Stimulated activated CD8-positive, alpha-beta memory T cell treated with anti-CD3 and anti-CD28 coated beads, Interleukin-7, amount 100 ng/mL, for 1 hour (primary cell): ENCODE results near the gene EPHB3.
"Not testable (repeated sequence)": the region's sequence is repeated elsewhere in the genome, so short reads cannot be mapped to it uniquely, and the experiment has no call there.

ENCODE experiments used
- DNase-seq, 2 donors: peaks; one replicate each; pipeline ENCODE4 v3.0.0-alpha.2; 2020; ENCODE audit warnings: low read depth in 2 of 2

Gene EPHB3

GRCh38 chr3:184600685-184601377 lies 39.2 kb downstream of the EPHB3 start:
- no peak for DNase-seq

GRCh38 chr3:184601576-184602371 lies 40.2 kb downstream of the EPHB3 start:
- no peak for DNase-seq

DNA sequence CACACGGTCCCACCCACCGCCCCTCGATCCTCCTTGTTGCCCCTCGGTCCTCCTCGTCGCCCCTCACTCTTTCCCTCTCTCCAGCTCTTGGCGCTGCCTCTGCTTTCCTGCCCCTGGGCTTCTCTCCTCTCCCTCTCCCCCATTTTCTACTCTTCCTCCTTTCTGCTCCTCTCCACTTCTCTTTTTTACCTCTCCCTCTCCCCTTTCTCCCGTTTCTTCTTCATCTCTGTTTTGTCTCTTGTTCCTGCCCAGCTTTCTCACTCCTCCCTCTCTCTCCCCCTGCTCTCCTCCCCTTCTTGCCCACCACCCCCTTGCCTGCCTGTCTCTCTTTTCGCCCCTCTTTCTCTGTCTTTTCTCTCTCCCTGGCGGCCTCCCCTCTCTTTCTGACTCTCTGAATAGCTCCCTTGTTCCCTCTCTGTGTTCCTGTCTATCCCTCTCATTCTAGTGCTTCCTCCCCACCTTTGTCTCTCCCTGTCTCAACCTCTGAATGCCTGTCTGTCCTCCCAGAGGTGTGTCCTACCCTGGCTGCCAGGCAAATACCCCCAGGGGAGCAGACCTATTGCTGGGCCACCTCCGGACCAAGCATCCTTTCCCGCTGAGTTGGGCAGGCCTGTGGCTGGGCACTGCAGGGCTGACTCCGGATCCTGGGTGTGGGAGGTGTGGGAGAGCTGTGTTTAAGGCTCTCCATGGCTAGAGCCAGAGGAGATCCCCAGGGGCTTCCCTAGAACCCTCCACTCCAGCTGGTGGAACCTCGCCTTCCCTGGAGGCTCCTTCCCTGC lies 41.0 kb downstream of the EPHB3 start:
- DNase-seq: no peak

DNA sequence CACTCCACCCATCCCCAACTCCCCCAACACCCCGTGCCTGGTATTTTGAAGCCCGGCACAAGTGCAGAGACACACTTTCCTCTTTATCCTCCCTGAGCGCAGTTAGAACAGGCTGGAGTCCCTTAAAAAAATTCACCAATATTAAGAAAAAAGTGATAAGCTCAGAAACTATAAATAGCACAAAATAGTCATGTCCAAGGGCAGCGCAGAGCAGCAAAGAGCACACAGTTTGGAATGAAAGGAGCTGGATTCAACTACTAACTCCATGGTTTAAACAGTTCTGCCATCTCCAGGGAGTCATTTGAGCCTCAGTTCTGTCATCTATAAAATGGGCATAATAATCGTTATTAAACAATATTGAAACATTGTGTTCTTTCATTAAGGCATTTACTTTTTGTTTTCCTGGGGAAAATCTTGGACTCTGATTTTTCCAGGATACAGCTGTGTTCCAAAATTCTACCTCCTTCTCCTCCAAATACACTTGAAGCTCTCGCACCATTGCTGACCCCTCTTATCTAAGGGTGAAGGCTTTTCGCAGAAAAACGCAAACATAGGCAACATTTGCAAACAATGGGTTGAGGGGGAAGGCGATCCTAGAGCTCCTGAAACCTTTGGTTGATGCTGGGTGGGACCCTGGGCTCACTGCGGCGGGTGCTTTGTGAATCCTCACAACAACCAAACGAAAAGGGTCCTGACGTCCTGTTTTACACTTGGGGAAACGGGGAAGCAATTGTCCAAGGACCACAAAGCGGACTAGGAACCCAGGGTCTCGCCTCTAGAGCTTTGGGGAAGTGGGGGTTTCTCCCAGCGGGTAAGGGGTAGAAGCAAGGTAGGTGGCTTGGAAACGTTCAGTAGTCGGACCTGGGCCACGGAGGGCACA lies 41.8 kb downstream of the EPHB3 start:
- no peak for DNase-seq

- DNase-seq: no peak
These were observed 42.5 kb downstream of the EPHB3 start for GRCh38 chr3:184604039-184604601.

DNA sequence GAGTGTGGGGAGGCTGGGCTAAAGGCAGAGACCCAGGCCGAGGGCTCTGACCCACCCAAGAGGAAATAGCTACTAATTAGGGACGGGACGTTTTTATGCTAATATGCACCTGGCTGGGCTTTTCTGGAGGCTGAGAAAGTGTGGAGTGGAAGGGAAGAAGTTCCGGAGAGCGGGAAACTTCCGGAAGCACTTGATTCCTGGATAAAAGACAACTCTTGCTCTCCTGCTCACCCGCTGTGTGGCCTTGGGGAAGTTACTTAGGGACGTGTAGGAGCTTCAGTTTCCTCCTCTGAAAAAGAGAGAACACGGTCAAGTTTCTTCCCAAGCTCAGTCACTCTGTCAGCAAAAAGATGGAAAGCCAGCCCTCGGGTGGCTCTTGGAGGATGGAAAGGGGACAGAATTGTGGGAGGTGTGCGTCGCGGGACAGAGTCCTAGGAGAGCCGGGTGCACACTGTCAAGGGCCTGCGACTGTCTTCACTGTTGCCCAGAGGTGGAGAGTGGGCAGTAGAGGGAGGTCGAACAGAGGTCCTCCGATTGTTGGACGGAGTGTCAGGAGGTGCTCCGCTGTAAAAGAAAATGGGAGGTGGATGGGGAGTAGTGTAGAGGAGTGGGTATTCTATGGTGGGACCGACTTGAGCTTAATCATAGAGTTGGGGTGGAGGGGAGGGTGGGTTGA lies 43.2 kb downstream of the EPHB3 start:
- DNase-seq: no peak

GRCh38 chr3:184608209-184608608 lies 46.6 kb downstream of the EPHB3 start:
- no peak for DNase-seq

GRCh38 chr3:184609476-184610244 lies 48.1 kb downstream of the EPHB3 start:
- no peak for DNase-seq

DNA sequence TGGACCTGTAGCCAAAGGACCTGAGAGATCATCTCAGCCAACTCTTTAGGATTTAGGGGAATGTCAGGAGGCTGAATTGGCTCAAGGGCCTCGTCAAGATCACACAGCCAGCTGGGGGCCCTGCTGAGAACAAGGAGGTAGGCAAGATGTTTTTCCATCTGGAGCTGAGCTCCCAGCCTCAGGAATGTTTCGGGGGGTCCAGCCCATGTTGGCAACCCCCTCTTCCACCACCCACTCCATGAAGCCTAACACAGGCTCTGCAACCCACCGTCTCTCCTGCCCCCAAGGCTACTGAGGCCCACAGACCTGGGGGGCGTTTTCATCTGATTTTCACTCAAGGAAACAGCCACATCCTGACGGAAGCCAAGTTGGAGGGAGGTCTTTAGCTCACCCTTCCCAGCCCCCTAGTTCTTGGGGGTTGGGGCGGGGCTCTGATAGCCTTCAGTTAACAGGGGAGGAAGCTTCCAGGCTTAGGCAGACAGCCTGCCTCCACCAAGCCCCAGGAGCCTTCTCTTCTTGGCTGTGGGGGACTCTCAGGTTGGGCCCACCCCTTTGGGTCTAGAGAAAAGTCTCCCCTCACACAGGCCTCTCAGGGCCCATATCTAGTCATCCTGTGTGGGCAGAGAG lies 48.8 kb downstream of the EPHB3 start:
- no peak for DNase-seq

- no peak for DNase-seq
These were observed 50.2 kb downstream of the EPHB3 start for GRCh38 chr3:184611607-184612281.

GRCh38 chr3:184615396-184615795 lies 53.8 kb downstream of the EPHB3 start:
- DNase-seq: no peak

DNA sequence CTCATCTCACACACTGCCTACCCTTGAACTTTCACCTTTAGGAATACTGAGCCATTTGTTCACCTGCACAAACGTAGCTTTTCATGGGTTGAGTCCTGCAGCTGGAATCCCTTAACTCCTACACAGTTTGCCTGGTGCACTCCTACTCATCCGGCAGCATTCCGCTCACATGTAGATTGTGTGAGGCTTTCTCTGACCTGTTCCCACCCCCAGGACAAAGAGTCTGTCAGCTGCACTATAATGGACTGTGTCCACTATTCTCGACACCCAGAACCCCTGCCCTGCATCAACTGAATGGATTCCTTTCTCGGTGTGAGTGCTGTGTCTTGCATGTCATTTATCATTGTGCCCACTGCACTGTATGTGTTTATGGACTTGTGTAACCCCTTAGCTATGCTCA lies 54.9 kb downstream of the EPHB3 start:
- no peak for DNase-seq

- DNase-seq: not testable (repeated sequence)
These were observed 55.7 kb downstream of the EPHB3 start for GRCh38 chr3:184617306-184617705.

DNA sequence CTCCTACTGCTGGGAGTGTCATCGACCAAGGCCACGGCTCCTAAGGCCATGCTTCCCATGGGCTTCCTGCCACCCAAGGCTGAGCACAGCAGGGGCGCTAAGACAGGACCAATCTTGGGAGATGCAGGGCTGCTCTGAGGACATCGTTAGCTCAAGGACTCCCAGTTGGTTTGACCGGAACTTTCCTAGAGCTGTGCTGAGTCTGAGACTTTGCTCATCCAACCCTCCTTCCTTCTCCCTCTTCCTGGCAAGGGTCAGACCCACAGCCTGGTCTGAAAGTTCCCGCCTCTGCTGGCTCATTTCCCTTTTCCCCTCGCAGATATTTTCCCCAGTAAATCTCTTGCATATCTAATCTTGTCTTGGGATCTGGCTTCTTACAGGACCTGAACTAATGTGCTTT lies 57.2 kb downstream of the EPHB3 start:
- DNase-seq: no peak

DNA sequence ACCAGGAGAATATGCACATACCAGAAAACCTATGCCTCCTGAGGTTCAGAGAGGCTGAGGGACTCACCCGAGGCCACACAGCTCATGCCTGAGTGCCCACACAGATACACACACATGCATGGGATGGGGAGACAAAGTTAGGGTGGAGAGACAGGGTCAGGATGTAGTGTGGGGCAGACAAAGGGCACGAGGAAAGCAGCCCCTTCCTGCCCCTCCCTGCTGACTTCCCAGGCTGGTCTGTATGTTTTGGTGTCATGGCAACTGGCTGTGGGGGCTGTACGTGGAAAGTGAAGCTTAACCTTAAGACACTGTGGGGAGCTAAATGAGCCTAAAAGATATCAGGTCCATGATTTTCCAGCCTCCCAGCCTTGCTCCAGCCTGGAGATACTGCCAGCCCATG lies 57.8 kb downstream of the EPHB3 start:
- no peak for DNase-seq

- DNase-seq: no peak
These were observed 58.3 kb downstream of the EPHB3 start for GRCh38 chr3:184619787-184620430.

- DNase-seq: no peak
These were observed 59.0 kb downstream of the EPHB3 start for GRCh38 chr3:184620475-184621119.

GRCh38 chr3:184622156-184622555 lies 60.6 kb downstream of the EPHB3 start:
- not testable (repeated sequence) for DNase-seq
